GM12874 (cell line): ENCODE data around the gene HOXD11.

Experiments used
- CTCF ChIP-seq: IDR thresholded peaks from 2 replicates; pipeline ENCODE4 v1.5.1; 2011; ENCODE audit warnings: low read depth, mild to moderate bottlenecking, control low read depth, low read length, moderate library complexity; ENCODE audit not compliant: insufficient read depth

The HOXD11 gene

GRCh38 chr2:176114120-176114929 lies 7.2 kb downstream of the HOXD11 start:
- no peak for TF ChIP-seq CTCF

DNA sequence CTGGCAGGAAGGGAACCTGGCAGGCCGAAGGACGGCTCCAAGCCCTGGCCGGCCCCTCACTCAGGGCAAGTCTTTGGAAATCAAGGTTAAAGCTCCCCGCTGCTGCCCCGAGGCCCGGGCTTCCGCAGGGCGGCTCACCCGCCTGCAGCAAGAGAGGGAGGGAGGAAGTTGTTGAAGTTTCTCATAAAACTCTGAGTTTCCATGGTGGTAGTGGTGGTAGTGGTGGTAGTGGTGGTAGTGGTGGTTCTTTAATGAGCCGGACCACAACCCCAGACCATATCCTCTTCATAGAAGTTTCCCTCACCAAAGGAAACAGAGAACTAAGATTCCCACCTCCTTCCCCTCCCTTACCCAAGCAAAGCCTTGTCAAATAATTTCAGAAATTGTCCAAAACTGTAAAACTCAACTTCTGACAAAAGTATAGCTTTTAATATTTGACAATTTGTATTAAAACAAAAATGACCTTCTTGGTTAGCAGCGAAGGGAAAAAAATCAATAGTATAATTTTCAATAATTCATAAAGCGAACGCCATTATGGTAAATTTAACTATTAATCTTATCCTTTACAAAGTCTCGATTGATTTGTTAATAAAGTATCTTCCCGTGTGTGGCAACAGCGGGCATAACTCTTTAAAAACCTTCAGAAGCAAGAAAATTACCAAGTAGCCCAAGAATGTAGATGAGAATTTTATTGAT lies 8.0 kb downstream of the HOXD11 start:
- no peak for TF ChIP-seq CTCF

- no peak for TF ChIP-seq CTCF
Observed at GRCh38 chr2:176115883-176116813, 9.1 kb downstream of the HOXD11 start, which contains the start of gene HOXD10. Gene HOXD10, plus strand, starts transcription at chr2:176116778. Its CDS starts 56 bp downstream, at chr2:176116834.

- TF ChIP-seq CTCF = no peak
Observed at GRCh38 chr2:176117162-176117822, 10.2 kb downstream of the HOXD11 start.

DNA sequence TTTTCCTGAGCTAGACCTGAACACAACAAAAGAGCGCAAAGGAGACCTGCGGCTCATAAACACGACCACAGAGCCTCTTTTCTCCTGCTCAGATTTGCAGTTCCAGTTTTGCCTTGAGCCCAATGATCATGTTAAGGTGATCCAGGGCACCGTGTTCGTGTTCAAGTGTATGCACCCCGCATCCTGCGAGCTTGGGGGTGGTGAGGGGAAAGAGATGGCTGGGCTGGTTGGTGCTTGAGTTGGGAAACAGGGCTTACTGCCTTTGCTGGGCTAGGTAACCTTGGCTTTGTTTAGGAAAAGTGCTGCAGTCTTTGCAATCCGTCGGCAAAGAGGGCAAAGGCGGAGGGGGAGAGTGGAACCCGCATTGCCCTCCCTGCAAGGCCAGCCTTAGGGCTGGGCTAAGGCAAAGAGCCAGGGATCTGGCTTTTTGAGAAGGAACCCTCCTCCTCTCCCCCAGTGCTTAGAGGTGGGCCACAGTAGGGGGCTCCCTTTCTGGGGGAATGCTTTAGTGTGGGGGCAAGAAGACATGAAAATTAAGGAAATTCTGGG lies 10.8 kb downstream of the HOXD11 start:
- TF ChIP-seq CTCF = no peak

GRCh38 chr2:176118601-176119339 lies 11.7 kb downstream of the HOXD11 start:
- peak; percentile 51 for TF ChIP-seq CTCF
